GM13976 (cell line): Measurements from ENCODE around the gene LPO.

ENCODE experiments used
- DNase-seq: peaks from one replicate; pipeline ENCODE4 v3.0.0; 2012; ENCODE audit warnings: low spot score
- in situ Hi-C: fragments of 300-500 bp; cut with MboI; formaldehyde crosslinking; loops from one replicate; pipeline ENCODE4 v1.12.0; 2022; ENCODE audit warnings: low sequenced_read_pairs, mixed read lengths, inconsistent platforms; ENCODE audit not compliant: unreplicated experiment
- TF ChIP-seq, protein P1 (sequence below): IDR thresholded peaks from 2 replicates; pipeline ENCODE4 v1.5.1; 2012; ENCODE audit warnings: borderline replicate concordance, mild to moderate bottlenecking; ENCODE audit not compliant: insufficient read depth; ENCODE audit errors: extremely low read depth, missing control alignments, control extremely low read depth

LPO gene

DNA sequence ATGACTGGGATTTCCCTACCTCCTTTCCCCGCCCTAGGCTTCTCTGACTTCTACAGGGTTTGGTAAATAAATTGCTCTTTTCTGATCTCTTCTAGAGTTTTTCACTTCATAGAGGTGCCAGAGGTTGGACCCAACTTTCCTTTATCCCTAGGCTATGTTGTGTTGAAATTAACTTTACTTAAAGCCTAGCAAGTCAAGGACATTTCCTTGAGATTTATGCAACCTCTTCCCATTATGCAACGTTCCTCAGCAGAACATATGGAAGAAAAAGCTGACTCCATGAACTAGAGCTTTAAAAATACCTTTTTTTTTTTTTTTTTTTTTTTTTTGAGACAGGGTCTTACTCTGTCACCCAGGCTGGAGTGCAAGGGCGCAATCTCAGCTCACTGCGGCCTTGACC is 26.9 kb downstream of the LPO start:
- in situ Hi-C loops, result no loop called here
- no peak for DNase-seq
- TF ChIP-seq, protein P1, sequence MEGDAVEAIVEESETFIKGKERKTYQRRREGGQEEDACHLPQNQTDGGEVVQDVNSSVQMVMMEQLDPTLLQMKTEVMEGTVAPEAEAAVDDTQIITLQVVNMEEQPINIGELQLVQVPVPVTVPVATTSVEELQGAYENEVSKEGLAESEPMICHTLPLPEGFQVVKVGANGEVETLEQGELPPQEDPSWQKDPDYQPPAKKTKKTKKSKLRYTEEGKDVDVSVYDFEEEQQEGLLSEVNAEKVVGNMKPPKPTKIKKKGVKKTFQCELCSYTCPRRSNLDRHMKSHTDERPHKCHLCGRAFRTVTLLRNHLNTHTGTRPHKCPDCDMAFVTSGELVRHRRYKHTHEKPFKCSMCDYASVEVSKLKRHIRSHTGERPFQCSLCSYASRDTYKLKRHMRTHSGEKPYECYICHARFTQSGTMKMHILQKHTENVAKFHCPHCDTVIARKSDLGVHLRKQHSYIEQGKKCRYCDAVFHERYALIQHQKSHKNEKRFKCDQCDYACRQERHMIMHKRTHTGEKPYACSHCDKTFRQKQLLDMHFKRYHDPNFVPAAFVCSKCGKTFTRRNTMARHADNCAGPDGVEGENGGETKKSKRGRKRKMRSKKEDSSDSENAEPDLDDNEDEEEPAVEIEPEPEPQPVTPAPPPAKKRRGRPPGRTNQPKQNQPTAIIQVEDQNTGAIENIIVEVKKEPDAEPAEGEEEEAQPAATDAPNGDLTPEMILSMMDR, result no peak

DNA sequence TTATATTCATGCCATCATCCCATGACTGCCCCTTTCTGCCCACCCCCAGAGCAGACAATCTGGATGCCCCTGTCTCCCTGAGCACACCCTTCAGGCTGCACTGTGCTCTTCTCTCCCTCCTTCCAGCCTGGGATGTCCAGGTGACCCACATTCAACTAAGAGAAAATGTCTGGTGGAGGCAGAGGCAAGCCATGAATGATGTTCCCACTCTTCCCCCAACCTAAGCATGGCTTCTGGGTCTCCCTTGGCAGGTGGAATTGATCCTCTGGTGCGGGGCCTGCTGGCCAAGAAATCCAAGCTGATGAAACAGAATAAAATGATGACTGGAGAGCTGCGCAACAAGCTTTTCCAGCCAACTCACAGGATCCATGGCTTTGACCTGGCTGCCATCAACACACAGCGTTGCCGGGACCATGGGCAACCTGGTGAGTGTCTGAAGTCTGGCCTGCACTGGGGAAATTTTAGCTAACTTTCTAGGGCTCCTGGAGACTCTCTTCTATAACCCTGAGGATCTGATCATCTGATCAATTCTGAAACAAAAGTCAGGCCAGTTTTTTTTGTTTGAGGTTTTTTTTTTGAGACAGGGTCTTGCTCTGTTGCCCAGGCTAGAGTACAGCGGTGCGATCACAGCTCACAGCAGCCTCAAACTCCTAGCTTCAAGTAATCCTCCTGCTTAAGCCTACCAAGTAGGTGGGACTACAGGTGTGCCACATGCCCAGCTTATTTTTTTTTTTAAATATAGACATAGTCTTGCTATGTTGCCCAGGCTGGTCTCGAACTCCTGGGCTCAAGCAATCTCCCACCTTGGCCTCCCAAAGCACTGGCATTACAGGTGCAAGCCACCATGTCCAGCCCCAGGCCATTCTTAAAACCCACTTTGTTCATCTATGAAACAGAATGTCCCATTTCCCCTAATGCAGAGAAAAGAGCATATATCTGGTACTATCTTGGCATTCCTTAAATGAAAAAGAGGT is 27.8 kb downstream of the LPO start:
- in situ Hi-C loops, result no loop called here
- TF ChIP-seq, protein P1, result no peak
- DNase-seq, result no peak

DNA sequence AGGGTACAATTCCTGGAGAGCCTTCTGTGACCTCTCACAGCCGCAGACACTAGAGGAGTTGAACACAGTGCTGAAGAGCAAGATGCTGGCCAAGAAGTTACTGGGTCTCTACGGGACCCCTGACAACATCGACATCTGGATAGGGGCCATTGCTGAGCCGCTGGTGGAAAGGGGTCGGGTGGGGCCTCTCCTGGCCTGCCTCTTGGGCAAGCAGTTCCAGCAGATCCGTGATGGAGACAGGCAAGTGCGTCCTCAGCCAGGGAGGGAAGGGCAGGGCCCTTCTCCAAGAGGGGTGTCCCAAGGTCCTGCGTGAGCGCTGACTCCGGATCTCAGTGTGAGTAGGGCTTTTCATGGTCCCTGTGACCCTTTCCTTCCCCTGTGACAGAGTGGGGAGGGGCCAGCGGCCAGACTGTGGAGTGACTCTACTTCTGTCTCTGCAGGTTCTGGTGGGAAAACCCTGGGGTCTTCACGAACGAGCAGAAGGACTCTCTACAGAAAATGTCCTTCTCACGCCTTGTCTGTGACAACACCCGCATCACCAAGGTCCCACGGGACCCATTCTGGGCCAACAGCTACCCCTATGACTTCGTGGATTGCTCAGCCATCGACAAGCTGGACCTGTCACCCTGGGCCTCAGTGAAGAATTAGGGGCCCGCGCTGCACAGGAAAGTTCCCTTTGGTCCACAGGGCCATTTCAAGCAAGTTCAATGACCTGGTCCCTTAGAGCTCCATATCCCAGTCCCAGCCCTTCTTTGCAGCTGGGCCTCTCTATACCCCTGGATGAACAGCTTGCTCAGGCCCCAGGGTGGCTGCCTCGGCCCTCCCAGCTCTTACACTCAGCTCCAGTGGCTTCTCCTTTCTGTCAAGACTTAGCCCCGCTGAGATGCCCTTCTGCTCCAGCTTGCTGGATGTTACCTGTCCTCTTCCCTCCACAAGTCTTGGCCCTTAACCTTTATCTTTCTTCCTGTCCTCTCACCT is 29.3 kb downstream of the LPO start:
- in situ Hi-C loops, result no loop called here
- TF ChIP-seq, protein P1, result no peak
- no peak for DNase-seq

DNA sequence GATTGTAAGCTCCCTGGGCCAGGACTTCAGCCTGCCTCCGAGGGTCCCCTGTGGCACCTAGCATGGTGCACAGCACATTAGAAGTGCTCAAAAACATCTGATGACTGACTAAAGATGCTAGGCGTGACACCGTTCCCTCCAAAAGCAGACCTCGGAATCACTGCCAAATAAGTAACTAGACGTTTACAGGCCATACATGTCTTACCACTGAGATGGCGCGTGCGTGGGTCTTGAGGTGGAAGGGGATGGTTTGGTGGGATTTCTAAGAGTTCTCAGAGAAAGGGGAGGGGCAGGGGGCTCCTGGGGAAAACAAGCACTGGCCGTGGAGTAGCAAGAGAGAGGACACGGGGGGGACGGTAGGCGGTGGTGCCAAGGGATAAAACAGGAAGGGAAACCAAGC is 29.9 kb downstream of the LPO start:
- in situ Hi-C loops, result no loop called here
- peak; percentile 11 for DNase-seq
- TF ChIP-seq, protein P1, result no peak

DNA sequence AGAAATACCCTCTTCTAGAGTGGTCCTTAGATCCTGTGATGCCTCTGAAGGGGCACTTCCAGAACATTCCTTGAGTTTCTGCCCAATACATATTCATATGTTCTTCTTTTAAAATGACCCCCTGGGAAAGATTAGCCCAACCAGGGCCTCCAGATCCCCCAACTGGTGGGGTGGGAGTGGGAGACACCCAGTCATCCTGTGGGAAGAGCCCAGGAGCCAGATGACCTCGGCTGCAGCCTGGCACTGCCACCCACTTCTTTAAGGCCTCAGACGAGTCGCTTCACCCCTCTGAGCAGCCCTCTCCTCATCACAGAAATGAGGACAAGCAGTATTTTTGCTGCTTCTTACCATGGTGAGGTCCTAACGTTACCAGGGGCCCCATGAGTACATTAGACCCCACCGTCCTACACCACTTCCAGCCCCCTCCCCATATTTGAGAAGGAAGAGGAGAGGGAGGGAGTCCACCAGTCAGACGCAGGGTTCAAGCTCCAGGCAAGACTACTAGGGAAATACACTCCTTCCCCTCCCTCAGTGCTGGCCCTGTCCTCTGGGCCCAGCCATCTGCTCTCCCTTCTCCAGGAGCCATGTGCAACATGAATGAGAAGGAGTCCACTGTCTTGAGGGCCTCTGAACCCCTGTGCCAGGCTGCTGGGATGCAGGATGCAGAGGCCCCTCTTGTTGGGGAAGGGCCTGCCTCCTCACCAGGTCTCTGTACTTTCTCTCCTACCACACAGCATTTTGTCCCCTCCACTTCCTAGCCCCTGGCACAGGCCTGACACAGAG is 30.6 kb downstream of the LPO start:
- no peak for DNase-seq
- in situ Hi-C loops, result no loop called here
- TF ChIP-seq, protein P1, result no peak
